ENCODE results near the gene PDE9A.

The PDE9A gene

DNA sequence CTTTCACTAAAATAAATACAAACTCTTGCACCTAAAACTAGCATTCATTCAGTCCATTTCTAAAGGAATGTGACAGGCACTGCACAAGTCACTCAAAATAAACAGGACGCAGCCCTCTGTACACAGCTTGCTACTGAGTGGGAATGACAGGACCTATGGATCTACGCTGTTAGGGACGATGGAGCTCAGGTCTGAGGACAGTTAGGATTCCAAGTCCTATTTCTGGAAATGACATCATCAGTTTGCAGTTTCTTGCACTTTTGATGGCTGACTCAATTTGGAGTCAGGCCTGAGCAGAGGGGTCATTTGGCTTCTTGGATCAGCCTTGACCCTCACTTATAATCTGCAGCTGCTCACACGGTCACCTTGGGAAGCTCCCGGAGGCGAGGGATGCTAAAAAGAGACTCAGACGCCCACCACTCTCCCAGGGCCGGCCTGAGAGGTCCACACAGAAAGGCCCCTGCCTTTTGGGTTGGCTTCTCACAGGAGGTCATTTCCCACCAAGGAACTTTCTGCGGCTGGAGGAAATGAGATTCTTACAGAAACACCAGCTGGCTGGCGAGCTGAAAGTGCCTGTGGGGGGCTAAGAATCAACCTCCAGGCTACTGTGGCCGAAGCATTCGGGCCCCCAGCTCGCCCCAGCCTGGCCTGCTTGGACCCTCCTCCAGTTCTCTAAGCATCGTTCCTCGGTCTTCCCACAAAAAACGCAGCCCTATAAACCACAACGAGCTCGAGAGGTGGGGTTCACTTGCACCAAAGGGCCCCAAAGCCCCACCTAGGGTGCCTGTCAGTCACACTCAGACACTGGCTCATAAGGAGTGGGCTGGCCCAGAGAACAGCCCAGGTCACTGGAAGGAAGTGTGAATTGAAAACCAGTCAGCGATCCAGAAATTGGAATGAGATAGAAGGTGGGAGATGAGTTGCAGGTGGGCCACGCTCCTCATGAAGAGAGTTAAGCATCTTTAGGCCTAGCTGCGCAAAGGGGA lies 8.9 kb upstream of the PDE9A start:
- no peak for DNase-seq

DNA sequence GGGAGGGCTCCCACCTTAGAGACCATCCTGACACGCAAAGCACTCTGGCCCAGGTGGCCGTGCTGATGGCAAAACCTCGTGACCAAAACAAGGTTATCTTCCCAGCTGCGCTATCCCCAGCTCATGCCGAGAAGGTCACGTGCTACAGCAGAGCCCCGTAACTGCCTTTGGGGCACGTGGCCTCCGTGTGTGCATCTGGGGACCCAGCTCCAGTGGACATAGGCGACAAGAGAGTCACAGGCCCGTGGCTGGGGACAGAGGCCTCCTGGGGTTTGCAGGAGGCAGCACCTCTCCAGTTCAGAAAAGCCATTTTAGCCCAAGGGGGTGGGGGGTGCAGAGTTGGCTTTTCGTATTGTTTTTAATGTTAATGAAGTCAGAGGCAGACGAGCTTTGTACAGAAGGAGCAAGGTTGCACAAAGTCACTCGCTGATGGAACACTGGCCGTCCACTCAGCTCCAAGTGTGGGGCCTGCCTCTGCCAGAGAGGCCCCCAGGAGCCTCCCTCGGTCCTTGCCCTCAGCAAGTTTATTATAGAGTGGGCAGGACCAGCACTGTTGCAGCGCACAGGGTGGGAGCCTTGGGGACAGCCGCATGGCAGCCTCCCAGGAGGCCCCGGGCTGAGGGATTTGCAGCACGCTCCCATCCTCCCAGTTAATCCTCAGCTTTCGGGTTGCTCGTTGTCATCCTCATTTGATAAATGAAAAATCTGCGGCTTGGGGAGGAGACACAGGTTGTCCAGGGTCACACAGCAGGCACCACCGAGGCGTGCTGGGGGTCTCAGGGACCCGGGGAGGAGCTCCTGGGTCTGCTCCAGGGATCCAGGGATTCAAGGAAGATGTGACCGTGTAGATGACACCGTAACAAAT lies 8.0 kb upstream of the PDE9A start:
- DNase-seq = no peak

DNA sequence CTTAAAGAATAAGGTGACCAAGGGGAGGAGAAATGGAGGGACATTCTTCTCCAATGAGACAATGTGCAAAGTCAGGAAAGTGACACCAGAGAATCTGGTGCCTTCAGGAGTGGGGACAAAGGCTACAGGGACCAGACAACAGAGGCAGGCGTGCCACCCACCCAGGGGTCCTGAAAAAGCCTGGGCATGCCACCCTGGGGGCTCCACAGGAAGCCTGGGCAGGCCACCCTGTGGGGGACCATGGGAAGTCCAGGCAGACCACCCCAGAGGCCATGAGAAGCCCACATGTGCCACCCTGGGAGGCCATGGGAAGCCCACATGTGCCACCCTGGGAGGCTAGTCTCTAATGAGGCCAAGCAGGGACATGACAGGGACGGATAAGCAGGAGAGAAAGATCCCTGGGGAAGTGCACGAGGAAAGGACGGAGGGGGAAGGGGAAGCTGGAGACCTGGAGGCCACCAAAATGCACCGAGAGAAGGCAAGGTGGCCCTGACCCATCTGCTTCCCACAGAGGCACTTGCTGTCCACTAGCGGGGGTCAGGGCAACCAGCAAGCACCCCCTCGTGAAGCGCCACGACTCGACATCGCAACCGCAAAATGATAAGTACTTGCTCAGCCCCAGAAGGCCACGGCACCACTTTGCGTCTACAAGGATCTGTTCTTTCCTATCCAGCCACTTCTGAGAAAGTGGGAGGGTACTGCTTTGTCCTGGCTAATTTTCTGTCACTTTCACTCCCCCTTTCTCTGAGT lies 7.2 kb upstream of the PDE9A start:
- no peak for DNase-seq

DNA sequence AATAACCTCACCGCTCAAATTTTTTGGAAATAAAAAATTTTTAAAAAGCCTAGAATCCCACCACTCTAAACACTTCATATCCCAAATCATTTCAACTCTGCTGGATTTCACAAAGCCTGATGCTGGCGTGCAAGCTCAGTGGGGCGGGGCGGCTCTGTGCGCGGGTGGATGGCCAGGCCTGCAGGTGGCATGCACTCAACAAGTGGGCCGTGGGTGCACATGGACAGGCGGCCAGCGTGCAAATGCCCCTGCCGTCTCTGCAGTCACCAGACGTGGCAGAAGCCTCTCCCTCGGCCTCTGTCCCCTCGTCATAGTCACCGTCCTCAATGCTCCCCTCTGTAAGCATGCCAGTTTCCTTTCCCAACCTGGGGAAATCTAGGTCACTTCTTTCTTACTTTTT lies 6.6 kb upstream of the PDE9A start:
- DNase-seq = no peak

DNA sequence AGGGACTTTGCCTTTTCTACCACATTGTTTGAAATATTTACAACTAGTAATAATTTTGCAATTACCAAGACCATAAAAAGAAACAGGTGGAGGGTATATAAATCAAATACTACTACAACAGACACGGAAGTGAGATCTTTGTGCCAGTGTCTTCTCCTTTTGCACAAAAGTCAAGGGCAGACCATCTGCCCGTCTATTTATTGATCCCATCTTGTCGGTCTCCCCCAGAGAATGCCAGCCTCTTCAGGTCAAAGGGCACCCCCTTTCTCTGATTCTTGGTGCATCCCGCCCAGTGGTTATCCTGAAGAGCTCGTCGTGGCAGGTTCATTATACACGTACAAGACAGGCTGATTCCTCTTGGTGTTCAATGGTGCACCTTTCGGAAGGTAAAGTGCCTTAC lies 4.8 kb upstream of the PDE9A start:
- no peak for DNase-seq

DNA sequence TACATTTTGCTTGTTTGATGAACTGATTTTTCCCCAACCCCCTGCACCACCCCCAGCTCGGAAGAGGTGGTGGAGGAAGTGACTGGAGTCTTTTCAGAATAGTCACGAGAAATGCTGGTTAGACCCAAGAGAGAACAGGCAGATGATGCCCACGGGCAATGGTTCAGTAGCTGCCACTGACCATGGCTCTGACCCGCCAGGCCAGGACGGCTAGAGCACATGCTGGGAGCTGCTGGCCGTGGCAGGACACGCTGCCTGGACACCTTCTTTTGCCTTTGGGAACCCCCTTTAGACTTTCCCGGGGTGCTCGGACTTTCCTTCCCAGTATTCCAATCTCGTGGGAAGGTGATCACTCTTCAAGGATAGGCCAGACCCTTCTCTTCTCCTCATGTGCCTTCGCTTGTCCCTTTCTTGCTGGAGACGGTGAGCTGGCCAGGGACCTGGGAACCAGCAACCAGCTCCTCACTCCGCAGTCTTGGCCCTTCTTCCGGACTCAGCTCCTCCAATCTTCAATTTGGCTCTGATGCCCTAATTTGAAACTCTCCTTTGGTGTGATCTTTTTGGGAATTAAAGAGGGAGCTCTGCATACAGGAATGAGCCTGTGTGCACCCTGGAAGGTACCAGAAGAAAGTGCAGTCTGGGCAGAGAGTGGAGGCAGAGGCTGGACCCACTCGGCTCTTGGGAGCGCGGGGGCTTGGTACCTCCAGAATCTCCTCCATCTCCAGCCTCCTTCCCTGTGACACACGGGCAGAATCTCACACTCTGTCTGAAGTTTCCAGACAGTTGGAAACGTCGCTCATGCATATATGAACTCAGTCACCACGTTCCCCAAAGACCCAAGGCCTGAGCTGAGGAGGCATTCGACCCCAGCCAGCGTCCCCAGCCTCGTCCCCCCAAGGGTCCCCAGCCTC lies 4.0 kb upstream of the PDE9A start:
- DNase-seq = no peak

DNA sequence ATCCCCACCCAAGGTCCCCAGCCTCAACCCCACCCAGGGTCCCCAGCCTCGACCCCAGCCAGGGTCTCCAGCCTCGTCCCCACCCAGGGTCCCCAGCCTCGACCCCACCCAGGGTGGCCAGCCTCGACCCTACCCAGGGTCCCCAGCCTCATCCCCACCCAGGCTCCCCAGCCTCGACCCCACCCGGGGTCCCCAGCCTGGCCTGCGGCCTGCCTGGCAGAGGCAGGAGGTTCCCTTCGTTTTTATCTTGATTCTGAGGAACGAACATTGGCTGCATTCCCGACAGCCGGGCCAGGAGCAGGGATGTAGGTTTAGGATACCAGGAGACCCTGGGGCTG lies 3.4 kb upstream of the PDE9A start:
- DNase-seq = no peak

DNA sequence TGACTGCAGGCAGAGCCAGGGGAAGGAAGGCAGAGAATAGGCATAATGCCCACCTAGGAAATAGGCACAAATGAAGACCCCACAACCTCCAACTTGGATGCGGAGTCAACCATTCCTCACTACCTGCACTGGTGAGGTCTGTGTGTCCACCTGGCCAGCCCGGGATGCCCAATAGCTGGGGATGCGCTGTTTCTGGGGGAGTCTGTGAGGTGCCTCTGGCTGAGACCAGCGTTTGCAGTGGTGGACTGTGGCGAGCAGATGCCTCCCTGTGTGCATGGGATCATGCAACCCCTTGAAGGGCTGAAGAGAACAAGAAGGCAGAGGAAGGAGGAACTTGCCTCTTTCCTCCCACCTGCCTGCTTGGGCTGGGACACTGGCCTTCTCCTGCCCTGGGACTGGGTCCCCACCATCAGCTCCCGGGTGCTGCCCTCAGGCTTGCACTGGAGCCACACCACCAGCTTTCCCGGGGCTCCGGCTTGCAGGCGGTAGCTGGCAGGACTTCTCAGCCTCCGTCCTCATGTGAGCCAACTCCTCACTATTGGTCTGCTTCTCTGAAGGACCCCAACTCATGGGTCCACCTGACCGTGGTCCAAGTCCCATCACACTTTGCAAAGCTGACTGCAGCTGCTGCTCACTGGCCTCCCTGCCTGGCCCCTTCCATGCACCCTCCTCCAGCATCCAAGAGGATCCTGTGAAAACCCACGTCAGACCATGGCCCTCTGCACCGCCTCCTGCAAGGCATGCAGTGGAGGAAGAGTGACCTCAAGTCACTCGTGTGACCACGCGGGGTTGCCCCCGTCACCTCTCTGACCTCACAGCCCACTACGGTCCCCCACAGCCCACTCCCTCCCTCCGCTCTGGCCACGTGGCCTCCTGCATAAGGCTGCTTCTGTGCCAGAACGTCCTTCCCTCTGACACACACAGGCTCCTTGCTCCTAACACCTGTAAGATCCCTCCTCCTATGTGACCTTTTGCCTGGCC lies 2.7 kb upstream of the PDE9A start:
- DNase-seq = no peak

DNA sequence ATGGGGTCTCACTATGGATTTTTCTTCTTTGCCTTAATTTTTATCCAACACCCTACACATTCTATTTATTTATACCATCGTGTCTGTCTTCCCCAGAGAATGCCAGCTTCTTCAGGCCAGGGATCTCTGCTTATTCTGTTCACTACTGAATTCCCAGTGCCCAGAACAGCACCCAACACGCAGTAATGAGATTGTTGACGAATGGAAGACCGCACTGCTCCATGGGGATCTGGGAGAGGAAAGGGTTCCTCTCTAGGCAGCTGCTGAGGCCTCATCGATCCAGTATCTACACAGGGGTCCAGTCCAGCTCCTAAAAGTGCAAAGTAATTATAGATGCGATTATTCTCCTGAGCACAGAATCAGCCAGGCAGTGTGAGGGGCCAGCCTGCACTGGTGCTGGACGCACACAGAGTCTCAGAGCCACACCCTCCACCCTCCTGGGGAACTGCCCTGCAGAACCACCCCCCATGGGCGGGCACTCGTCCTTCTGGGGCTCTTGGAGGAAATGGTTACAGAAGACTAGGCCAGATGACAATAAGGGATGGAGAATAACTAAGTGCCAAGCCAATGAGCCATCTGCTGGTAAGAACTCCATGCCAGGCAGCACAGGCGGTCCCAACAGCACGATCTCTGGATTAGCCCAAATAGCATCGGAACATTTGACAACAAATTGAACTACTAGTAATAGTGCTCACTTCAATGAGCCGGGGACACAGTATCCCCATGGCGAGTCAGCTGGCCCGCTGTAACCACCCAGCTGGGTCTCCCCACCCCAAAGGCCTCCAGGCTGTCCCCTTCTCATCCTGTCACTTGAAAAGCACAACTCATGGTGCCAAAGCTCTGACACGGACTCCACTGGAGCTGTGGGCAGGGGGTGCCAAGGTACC lies 1.7 kb upstream of the PDE9A start:
- no peak for DNase-seq

DNA sequence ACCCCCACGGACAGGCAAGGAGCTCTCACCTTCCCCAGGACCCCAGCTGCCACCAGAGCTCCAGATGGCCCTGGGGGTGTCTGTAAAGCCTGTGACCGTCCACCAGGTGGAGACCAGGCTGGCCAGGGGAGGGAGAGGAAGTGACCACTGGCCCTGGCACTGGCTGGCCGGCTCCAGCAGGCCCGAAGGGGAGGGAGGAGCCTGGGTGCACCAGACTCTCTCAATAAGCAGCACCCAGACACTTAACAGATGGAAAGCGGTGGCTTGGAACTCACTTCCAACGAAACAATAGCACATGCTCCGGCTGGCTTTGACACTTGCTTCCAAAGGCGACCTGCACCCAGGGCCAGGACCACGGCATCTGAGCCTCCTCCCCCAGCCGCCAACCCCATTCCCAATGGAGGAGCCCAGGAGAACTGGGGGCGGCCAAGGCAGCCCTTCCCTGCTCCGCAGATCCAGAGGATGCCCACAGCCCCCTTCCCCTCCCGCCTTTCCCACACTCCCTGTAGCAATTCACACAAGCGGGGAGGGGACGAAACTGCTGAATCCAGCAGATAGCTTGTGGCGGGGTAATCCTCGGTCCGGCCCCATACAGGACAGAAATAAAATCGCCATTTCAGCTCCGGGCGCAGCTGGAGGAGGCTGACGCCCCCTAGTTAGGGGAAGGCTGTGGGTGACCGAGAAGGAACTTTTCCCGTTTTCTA lies 742 bp upstream of the PDE9A start:
- DNase-seq = peak; percentile 71

DNA sequence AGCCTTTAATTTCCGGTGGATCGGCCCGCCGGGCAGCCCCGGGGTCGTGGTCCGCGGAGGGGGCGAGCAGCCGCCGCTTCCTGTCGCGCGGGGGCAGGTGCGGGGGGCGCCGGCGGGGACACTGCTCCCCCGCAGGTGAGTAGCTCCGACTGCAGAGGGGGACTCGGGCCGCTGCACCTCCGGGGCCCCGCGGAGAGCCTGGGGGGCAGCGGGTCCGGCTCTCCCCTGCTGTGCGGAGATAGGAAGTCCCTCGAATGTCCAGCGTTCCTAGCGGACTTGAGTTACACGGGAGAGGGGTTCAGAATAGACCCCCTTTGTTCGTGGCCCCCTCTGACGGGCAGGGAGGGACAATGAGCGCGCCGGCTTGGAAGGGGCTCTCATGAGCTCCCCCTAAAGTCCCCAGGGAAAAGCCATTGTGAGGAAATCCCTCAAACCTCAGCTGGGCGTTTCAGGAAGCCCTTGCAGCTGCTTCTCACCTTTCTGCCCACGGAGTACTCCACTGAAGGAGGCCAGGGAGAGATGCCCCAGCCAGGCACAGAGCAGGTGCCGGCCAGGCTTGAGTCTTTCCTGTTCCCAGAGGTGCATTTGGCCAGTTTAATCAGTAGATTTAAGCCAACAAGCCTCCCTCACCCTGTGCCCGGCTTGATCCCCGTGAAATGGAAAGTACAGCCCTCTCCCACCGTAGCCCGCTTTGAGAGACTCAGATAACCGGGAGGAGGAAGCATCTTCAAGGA lies 925 bp downstream of the PDE9A start:
- DNase-seq = no peak

DNA sequence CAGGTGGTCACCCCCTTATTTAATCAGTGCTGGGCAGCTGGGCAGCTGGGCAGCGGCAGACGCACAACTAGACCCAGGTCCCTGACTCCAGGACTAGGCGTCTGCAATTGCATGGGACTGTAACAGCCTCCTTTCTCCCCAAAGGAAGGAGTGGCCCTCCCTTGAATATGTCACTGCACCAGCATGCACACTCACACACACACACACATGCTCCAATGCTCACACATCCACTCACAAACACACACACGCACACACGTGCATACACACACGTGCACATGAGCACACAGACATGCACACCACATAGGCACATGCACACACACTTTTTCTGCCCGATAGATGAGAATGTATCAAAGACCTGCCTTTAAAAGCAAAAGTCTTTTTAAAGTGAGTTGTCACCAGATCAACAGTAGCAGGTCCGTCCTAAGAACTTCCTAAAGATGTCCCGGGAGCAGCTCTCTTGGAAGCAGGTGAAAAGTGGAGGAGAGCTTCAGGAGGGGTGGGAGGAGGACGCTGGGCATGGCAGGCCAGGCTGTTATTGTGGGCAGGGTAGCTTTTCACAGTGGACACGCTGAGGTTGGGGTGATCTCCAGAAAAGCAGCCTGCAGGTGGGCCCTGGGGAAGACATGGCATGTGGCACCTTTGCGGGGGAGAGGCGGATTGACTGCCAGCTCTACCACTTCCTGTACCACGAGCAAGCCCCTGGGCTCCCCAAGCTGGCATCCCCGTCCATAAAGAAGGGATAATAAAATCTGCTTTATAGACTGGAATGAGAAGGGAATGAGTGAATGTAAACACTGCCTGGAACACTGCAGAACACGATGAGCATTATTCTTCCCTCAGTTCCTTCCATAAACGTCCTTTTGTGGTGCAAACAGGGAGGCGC lies 1.7 kb downstream of the PDE9A start:
- no peak for DNase-seq

DNA sequence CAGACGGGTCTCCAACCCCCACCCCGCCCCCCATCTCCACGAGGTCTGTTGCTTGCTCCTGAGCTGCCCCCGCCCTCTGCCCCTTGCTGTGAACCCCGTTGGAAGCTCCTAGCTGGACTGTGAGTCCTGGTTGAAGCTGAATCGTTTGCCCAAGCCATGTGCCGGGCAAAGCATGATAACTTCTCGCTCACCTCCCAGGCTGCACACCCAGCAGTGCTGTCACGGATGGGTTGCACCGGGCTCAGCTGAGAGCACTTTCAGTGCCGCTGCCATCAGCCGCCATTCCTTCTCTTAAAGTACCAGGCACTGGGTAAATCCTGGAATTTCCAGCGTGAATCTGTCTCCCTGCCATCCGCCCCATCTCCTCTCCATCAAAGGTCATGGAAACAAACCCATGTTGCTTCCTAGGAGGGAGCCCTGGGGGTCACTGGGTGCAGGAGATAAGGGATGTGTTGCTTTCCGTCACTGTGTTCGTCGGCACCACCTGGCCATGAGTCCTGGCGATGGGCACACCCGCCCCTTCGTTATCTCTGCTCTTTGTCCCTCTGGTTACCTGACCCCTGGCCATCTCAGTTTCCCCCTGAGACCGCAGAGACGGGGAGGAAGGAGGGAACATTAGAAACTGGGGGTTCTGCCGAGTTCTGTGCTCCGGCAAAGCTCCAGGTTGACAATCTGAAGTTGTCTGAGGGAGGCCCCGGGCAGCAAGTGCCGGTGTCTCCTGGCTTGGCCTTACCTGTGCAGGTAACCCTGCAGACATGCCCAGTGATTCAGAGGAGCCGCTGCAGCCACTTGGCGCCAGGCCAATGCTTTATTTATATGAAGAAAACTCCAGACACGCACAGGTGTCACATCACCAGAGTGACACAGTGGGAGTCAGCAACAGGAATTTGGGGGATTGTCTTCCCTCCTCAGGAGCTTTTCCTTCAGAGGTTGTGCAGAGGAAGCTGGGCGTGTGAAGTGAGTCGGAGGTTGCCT lies 2.7 kb downstream of the PDE9A start:
- DNase-seq = no peak

DNA sequence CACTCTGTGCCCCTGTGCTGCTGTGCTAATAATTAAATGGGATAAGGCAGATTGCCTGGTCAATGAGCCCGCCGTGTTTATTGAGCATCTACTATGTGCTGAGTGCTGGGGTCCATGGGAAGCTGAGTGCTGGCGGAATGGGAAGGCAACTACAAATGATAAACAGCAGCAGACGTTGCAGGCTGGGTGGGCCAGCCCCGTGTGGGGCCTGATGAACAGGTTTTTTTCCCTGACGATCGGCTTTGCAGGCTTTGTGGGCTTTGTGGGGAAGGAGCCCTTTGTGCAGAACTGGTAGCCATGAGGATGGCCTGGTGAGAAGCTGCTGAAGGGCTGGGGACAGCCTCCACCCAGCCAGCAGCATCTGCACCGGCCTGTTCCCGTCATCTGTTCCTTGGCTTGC lies 3.5 kb downstream of the PDE9A start:
- DNase-seq = no peak

DNA sequence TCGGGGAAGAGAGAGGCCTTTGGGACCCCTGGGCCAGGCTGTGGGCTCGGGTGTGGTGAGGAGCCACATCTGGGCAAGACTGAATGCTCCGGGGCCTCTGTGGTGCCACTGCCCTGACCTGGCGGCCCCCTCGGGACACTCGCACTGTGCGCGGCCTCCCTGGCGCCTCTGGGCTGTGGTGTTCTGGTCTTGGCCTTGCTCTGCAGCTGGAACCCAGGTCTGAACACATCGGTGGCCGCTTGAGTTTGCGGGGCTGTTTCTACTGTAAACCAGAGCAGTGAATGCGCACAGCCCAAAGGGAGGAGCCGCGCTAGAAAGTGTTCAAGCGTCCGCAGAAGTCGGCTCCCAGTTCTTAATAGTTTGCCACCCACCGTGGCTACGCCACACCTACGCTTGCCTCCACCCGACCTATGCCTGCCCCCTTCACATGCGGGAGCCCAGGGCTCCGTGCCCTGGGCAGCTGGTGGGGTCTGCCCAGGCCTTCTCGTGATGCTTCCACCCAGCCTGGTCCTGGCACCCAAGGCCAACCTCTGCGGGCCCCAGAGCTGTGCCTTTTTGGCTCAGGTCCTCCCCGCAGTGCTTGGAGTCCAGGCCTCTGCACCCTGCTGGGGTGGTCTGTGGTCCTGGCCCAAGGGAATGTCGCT lies 4.4 kb downstream of the PDE9A start:
- no peak for DNase-seq

Data from right forelimb (tissue), 1 donor.